ENCODE results near the gene DBI.

DNA sequence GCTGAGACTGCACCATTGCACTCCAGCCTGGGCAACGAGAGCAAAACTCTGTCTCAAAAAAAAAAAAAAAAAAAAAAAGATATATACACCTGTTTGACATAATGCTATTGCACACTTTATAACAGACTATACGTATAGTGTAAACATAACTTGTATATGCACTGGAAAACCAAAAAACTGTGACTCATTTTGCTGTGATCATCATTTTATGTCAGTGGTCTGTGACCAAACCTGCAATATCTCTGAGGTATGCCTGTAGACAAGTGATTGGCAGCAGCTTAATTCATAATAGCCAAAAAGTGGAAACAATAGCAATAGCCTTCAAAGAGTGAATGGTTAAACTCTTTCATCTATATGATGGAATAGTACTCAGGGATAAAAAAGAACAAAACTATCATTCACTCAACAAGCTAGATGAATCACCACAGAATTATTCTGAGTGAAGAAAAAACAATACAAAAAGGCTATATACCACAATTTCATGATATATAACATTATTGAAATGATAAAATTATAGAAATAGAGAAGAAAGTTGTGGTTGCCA, 6.3 kb upstream of the DBI start:
- TF ChIP-seq EZH2phosphoT487 (IDR thresholded peaks at IDR 0.05; ENCODE audit: unreplicated experiment) (no peak), POLR2AphosphoS5 (IDR thresholded peaks at IDR 0.05; ENCODE audit: low read depth) (no peak), CREB1 (CRISPR knock-in tag; IDR thresholded peaks at IDR 0.05; ENCODE audit: low read depth) (no peak), EZH2 (IDR thresholded peaks at IDR 0.05; ENCODE audit: low read depth, unreplicated experiment) (no peak), STAT1 (IDR thresholded peaks at IDR 0.05; ENCODE audit: unreplicated experiment) (no peak), JUNB (IDR thresholded peaks at IDR 0.05; ENCODE audit: unreplicated experiment) (no peak), NANOG (IDR thresholded peaks at IDR 0.05; ENCODE audit: borderline replicate concordance) (no peak)
- TF ChIP-seq, protein P1, sequence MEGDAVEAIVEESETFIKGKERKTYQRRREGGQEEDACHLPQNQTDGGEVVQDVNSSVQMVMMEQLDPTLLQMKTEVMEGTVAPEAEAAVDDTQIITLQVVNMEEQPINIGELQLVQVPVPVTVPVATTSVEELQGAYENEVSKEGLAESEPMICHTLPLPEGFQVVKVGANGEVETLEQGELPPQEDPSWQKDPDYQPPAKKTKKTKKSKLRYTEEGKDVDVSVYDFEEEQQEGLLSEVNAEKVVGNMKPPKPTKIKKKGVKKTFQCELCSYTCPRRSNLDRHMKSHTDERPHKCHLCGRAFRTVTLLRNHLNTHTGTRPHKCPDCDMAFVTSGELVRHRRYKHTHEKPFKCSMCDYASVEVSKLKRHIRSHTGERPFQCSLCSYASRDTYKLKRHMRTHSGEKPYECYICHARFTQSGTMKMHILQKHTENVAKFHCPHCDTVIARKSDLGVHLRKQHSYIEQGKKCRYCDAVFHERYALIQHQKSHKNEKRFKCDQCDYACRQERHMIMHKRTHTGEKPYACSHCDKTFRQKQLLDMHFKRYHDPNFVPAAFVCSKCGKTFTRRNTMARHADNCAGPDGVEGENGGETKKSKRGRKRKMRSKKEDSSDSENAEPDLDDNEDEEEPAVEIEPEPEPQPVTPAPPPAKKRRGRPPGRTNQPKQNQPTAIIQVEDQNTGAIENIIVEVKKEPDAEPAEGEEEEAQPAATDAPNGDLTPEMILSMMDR (conservative IDR thresholded peaks at IDR 0.05; ENCODE audit: low read depth in 2 of 2) = no peak
- TF ChIP-seq, protein P2, sequence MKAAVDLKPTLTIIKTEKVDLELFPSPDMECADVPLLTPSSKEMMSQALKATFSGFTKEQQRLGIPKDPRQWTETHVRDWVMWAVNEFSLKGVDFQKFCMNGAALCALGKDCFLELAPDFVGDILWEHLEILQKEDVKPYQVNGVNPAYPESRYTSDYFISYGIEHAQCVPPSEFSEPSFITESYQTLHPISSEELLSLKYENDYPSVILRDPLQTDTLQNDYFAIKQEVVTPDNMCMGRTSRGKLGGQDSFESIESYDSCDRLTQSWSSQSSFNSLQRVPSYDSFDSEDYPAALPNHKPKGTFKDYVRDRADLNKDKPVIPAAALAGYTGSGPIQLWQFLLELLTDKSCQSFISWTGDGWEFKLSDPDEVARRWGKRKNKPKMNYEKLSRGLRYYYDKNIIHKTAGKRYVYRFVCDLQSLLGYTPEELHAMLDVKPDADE (IDR thresholded peaks at IDR 0.05) = no peak
- TF ChIP-seq, protein P3, sequence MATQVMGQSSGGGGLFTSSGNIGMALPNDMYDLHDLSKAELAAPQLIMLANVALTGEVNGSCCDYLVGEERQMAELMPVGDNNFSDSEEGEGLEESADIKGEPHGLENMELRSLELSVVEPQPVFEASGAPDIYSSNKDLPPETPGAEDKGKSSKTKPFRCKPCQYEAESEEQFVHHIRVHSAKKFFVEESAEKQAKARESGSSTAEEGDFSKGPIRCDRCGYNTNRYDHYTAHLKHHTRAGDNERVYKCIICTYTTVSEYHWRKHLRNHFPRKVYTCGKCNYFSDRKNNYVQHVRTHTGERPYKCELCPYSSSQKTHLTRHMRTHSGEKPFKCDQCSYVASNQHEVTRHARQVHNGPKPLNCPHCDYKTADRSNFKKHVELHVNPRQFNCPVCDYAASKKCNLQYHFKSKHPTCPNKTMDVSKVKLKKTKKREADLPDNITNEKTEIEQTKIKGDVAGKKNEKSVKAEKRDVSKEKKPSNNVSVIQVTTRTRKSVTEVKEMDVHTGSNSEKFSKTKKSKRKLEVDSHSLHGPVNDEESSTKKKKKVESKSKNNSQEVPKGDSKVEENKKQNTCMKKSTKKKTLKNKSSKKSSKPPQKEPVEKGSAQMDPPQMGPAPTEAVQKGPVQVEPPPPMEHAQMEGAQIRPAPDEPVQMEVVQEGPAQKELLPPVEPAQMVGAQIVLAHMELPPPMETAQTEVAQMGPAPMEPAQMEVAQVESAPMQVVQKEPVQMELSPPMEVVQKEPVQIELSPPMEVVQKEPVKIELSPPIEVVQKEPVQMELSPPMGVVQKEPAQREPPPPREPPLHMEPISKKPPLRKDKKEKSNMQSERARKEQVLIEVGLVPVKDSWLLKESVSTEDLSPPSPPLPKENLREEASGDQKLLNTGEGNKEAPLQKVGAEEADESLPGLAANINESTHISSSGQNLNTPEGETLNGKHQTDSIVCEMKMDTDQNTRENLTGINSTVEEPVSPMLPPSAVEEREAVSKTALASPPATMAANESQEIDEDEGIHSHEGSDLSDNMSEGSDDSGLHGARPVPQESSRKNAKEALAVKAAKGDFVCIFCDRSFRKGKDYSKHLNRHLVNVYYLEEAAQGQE (IDR thresholded peaks at IDR 0.05; ENCODE audit: unreplicated experiment) = no peak

Data from GM23338 (cell line).